ENCODE data around the gene TNP1.

DNA sequence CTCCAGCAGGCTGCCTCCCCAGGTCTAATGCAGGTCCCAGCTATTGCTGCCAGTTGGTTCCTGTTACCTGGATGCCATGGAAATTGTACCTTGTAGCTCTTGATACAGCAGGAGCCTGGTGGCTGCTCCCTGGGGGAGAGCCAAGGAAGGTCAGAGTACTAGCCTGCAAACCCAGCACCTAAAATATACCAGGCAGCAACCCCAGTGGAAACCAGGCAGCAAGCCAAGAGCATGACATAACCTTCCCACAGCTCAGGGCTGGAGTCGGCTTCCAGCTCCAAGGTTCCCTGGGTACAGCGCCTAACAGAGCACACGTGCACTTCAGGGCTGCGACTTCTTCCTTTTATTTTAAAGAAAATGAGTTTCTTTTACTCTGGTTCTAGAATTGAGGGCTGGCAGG is 30.3 kb downstream of the TNP1 start:
- no peak for TF ChIP-seq CTCF (conservative IDR thresholded peaks at IDR 0.05; ENCODE audit: low read depth in 2 of 2)
- TF ChIP-seq JUNB (IDR thresholded peaks at IDR 0.05; ENCODE audit: unreplicated experiment), result no peak
- TF ChIP-seq, protein P1, sequence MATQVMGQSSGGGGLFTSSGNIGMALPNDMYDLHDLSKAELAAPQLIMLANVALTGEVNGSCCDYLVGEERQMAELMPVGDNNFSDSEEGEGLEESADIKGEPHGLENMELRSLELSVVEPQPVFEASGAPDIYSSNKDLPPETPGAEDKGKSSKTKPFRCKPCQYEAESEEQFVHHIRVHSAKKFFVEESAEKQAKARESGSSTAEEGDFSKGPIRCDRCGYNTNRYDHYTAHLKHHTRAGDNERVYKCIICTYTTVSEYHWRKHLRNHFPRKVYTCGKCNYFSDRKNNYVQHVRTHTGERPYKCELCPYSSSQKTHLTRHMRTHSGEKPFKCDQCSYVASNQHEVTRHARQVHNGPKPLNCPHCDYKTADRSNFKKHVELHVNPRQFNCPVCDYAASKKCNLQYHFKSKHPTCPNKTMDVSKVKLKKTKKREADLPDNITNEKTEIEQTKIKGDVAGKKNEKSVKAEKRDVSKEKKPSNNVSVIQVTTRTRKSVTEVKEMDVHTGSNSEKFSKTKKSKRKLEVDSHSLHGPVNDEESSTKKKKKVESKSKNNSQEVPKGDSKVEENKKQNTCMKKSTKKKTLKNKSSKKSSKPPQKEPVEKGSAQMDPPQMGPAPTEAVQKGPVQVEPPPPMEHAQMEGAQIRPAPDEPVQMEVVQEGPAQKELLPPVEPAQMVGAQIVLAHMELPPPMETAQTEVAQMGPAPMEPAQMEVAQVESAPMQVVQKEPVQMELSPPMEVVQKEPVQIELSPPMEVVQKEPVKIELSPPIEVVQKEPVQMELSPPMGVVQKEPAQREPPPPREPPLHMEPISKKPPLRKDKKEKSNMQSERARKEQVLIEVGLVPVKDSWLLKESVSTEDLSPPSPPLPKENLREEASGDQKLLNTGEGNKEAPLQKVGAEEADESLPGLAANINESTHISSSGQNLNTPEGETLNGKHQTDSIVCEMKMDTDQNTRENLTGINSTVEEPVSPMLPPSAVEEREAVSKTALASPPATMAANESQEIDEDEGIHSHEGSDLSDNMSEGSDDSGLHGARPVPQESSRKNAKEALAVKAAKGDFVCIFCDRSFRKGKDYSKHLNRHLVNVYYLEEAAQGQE (IDR thresholded peaks at IDR 0.05; ENCODE audit: unreplicated experiment), result no peak
- no peak for TF ChIP-seq ZNF114 (CRISPR knock-in tag; IDR thresholded peaks at IDR 0.05)
- TF ChIP-seq POLR2AphosphoS5 (IDR thresholded peaks at IDR 0.05; ENCODE audit: low read depth), result no peak
- TF ChIP-seq NANOG (IDR thresholded peaks at IDR 0.05; ENCODE audit: borderline replicate concordance), result no peak
- no peak for TF ChIP-seq ZNF331 (CRISPR knock-in tag; IDR thresholded peaks at IDR 0.05; ENCODE audit: low read depth)
- no peak for TF ChIP-seq EZH2 (IDR thresholded peaks at IDR 0.05; ENCODE audit: low read depth, unreplicated experiment)
